Measurements from ENCODE around the gene ZNF580.

DNA sequence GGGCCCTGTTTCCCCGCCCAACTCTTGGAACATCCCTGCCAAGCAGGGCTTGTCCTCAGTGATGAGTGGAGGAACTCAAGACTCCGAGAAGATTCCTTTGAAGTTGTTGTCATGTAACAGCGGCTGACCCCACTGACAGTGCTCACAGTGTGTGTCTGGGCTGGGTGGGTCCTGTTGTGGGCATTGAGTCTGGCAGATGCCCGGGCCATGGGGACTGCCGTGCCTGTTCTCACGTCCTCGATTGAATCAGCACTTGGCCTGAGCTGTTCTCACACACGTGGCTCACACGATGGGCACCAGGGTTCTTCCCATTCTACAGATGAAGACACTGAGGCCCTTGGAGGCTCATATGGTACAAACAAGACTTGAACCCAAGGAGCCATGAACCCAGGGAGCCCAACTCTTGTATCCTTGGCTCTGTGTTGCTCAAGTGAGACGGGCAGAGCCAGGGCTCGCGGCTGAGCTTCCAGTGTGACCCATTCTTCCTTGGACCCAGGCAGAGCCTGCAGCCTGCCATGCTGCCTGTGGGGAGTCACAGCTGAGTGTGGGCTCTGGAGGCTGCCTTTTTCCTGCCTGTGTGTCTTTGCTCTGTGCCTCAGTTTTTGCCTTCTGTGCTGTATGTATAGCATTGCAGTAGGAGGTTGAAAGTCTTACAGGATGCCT, 25.7 kb downstream of the ZNF580 start:
- TF ChIP-seq, protein P1, sequence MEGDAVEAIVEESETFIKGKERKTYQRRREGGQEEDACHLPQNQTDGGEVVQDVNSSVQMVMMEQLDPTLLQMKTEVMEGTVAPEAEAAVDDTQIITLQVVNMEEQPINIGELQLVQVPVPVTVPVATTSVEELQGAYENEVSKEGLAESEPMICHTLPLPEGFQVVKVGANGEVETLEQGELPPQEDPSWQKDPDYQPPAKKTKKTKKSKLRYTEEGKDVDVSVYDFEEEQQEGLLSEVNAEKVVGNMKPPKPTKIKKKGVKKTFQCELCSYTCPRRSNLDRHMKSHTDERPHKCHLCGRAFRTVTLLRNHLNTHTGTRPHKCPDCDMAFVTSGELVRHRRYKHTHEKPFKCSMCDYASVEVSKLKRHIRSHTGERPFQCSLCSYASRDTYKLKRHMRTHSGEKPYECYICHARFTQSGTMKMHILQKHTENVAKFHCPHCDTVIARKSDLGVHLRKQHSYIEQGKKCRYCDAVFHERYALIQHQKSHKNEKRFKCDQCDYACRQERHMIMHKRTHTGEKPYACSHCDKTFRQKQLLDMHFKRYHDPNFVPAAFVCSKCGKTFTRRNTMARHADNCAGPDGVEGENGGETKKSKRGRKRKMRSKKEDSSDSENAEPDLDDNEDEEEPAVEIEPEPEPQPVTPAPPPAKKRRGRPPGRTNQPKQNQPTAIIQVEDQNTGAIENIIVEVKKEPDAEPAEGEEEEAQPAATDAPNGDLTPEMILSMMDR (conservative IDR thresholded peaks at IDR 0.05; ENCODE audit: low read length) = no peak
- TF ChIP-seq EZH2phosphoT487 (IDR thresholded peaks at IDR 0.05; ENCODE audit: borderline replicate concordance) = no peak

Data from Loucy (cell line).